Measurements from ENCODE around the gene OR4A16.

The OR4A16 gene

DNA sequence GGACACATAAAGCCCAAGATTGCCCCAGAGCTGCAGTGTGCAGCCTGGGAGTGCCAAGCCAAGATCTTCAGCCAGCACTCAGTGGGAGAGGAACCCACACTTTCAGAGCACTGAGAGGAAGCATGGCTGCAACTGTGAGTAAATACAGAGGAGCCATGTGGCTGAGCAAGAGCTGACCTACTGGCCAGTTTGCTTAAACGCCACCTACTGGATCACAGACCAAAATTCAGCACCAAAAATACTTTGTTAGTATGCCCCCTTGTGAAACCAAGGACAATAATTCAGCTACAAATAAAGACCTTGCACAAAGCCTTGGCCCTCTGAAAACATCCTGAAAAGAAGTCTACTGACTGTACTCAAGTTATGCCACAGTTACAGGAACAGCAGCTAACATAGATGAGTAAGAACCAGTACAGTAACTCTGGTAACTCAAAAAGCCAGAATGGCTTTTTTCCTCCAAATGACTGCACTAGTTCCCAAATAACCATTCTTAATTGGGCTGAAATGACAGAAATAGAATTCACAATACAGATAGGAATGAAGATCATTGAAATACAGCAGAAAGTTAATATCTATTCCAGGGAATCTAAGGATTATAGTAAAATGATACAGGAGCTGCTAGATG, 14.7 kb downstream of the OR4A16 start:
- Histone ChIP-seq H3K23ac (ENCODE audit: low read length) (no peak overlapping the region), H3K4ac (ENCODE audit: low read depth, low read length) (no peak overlapping the region), H3K9me3 (ENCODE audit: insufficient read depth, low read depth, low read length) (peaks cover 18% of the 10 kb centered on the region), H4K91ac (ENCODE audit: low read depth, low read length) (no peak overlapping the region), H3K27me3 (ENCODE audit: insufficient read depth, low read length) (no peaks in the 10 kb centered on the region), H2BK5ac (ENCODE audit: low read depth, low read length, poor library complexity) (no peak overlapping the region), H4K12ac (ENCODE audit: low read depth, low read length) (no peak overlapping the region), H2AFZ (ENCODE audit: insufficient read depth, low read length, poor library complexity) (no peak overlapping the region), H4K8ac (ENCODE audit: low read depth, low read length) (no peak overlapping the region), H2AK5ac (ENCODE audit: low read length) (no peak overlapping the region), H3K4me1 (ENCODE audit: control insufficient read depth in 1 of 2, insufficient read depth in 2 of 2, low read length in 2 of 2) (no peaks in the 10 kb centered on the region), H3K18ac (ENCODE audit: low read length) (no peak overlapping the region), H3K79me1 (ENCODE audit: low read length) (no peaks in the 10 kb centered on the region), H2BK12ac (ENCODE audit: low read length) (no peak overlapping the region), H3K36me3 (ENCODE audit: control insufficient read depth in 1 of 2, insufficient read depth in 2 of 2, low read length in 2 of 2) (no peaks in the 10 kb centered on the region), H3K14ac (ENCODE audit: low read length) (no peak overlapping the region), H3K4me2 (ENCODE audit: low read length) (no peak overlapping the region), H3K79me2 (ENCODE audit: control insufficient read depth, insufficient read depth, low read length, poor library complexity) (no peaks in the 10 kb centered on the region), H3K4me3 (ENCODE audit: low read depth, low read length) (no peak overlapping the region), H2BK120ac (ENCODE audit: insufficient read depth, low read length, poor library complexity) (no peak overlapping the region), H3K27ac (ENCODE audit: low read depth, low read length) (no peak overlapping the region), H3K9ac (ENCODE audit: low read length) (no peak overlapping the region)
- no peak for DNase-seq
- no CpG with 5 or more reads among the region's 1 CpG for WGBS (ENCODE audit: extremely low coverage, insufficient coverage, insufficient read length)

DNA sequence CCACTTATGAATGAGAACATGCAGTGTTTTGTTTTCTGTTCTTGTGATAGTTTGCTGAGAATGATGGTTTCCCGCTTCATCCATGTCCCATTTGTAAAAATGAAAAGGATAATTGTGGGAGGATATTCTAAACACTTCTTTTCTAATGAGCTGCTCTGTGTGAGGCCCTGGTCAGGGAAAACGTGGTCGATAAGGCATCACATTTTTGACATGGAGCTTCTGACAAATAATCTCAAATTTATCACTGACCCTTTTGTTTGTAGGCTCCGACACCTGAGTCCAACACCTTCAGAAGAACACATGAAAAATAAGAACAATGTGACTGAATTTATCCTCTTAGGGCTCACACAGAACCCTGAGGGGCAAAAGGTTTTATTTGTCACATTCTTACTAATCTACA, 24.7 kb downstream of the OR4A16 start, which contains the start of gene OR4A15:
TSS of gene OR4A15 (plus strand) at position 301 of the 400 bp plus-strand sequence. CDS start at position 301, 0 bp downstream.
- H3K27me3 ChIP-seq (ENCODE audit: insufficient read depth, low read length), result no peaks in the 10 kb centered on the region
- no peak within 1 kb of the TSS for H3K9ac ChIP-seq (ENCODE audit: low read length)

More for the DNA sequence above, 24.7 kb downstream of the OR4A16 start, which contains the start of gene OR4A15:
- no peak within 1 kb of the TSS for H3K14ac ChIP-seq (ENCODE audit: low read length)
- H3K4me2 ChIP-seq (ENCODE audit: low read length), result no peak within 1 kb of the TSS
- no peaks in the 10 kb centered on the region for H3K4me1 ChIP-seq (ENCODE audit: control insufficient read depth in 1 of 2, insufficient read depth in 2 of 2, low read length in 2 of 2)
- no peak within 1 kb of the TSS for H3K23ac ChIP-seq (ENCODE audit: low read length)
- no peaks in the 10 kb centered on the region for H3K79me1 ChIP-seq (ENCODE audit: low read length)
- no peak within 1 kb of the TSS for H2AK5ac ChIP-seq (ENCODE audit: low read length)
- H3K27ac ChIP-seq (ENCODE audit: low read depth, low read length), result no peak within 1 kb of the TSS
- no peak within 1 kb of the TSS for H2BK5ac ChIP-seq (ENCODE audit: low read depth, low read length, poor library complexity)
- no peak within 1 kb of the TSS for H4K91ac ChIP-seq (ENCODE audit: low read depth, low read length)
- no peak within 1 kb of the TSS for H2AFZ ChIP-seq (ENCODE audit: insufficient read depth, low read length, poor library complexity)
- H2BK120ac ChIP-seq (ENCODE audit: insufficient read depth, low read length, poor library complexity), result no peak within 1 kb of the TSS
- no peak within 1 kb of the TSS for H4K12ac ChIP-seq (ENCODE audit: low read depth, low read length)
- no peak within 1 kb of the TSS for H3K18ac ChIP-seq (ENCODE audit: low read length)
- H3K4me3 ChIP-seq (ENCODE audit: low read depth, low read length), result no peak within 1 kb of the TSS
- no peak within 1 kb of the TSS for H2BK12ac ChIP-seq (ENCODE audit: low read length)
- no peak within 1 kb of the TSS for H4K8ac ChIP-seq (ENCODE audit: low read depth, low read length)
- no peak within 1 kb of the TSS for H3K4ac ChIP-seq (ENCODE audit: low read depth, low read length)
- no CpG with 5 or more reads among the region's 4 CpGs for WGBS (ENCODE audit: extremely low coverage, insufficient coverage, insufficient read length)
- peaks cover 8% of the 10 kb centered on the region for H3K9me3 ChIP-seq (ENCODE audit: insufficient read depth, low read depth, low read length)
- no peaks in the 10 kb centered on the region for H3K79me2 ChIP-seq (ENCODE audit: control insufficient read depth, insufficient read depth, low read length, poor library complexity)
- no peaks in the 10 kb centered on the region for H3K36me3 ChIP-seq (ENCODE audit: control insufficient read depth in 1 of 2, insufficient read depth in 2 of 2, low read length in 2 of 2)
- no peak for DNase-seq
